GM10248 (cell line): Measurements from ENCODE around the gene TTC7B.

Experiments used
- CTCF ChIA-PET: fragments of 300-600 bp; sonication (Branson Sonifier 250); formaldehyde crosslinking; extraction: SDS; loops from one replicate; lab custom pipeline; 2021; ENCODE audit warnings: antibody characterized with exemption; lab: Yijun Ruan, JAX
- POLR2A ChIA-PET: fragments of 350-650 bp; sonication (Branson Sonifier 250); formaldehyde crosslinking; extraction: SDS; loops from one replicate; lab custom pipeline; 2020; ENCODE audit warnings: antibody characterized with exemption; lab: Yijun Ruan, JAX
- DNase-seq: peaks from one replicate; pipeline ENCODE4 v3.0.0; 2012; ENCODE audit errors: extremely low spot score
- TF ChIP-seq, protein P1 (sequence below): IDR thresholded peaks from 2 replicates; pipeline ENCODE4 v1.5.1; 2012; ENCODE audit warnings: mild to moderate bottlenecking, low read depth; ENCODE audit errors: extremely low read depth, missing control alignments, control extremely low read depth

The TTC7B gene

DNA sequence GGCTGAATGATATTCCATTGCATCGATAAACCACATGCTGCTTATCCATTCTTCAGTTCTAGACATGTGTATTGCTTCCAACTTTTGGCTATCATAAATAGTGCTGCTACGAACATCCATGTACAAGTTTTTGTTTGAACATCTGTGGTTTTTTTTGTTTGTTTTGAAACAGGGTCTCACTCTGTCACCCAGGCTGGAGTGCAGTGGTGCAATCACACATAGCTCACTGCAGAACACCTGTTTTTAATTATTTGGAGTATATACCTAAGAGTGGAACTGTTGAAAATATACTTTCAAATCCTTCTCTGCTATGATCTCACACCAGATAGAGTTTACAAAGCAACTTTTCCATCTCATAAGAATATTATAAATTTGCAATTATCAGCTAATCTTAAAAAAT lies 124.2 kb downstream of the TTC7B start:
- TF ChIP-seq, protein P1, sequence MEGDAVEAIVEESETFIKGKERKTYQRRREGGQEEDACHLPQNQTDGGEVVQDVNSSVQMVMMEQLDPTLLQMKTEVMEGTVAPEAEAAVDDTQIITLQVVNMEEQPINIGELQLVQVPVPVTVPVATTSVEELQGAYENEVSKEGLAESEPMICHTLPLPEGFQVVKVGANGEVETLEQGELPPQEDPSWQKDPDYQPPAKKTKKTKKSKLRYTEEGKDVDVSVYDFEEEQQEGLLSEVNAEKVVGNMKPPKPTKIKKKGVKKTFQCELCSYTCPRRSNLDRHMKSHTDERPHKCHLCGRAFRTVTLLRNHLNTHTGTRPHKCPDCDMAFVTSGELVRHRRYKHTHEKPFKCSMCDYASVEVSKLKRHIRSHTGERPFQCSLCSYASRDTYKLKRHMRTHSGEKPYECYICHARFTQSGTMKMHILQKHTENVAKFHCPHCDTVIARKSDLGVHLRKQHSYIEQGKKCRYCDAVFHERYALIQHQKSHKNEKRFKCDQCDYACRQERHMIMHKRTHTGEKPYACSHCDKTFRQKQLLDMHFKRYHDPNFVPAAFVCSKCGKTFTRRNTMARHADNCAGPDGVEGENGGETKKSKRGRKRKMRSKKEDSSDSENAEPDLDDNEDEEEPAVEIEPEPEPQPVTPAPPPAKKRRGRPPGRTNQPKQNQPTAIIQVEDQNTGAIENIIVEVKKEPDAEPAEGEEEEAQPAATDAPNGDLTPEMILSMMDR, result no peak
- ChIA-PET CTCF (interaction anchor here (0.8 kb wide), 1 partner anchor 56 kb away, joined by 3 read pairs; no protein-coding TSS in a partner anchor), POLR2A (no interaction called here)

DNA sequence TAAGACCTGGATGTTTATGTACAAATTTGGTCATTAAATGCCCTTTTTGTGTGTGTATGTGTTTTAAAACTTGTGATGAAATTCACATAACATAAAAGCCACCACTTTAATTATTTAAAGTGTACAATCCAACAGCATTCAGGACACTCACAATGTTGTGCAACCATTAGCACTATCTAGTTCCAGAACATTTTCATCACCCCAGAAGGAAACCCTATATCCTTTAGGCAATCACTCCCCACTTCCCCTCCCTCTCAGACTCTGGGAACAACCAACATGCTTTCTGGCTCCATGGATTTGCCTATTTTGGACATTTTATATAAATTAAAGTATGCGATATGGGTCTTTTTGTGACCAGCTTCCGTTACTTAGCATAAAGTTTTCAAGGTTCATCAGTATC lies 124.6 kb downstream of the TTC7B start:
- ChIA-PET POLR2A (no interaction called here), CTCF (no interaction called here)
- no peak for DNase-seq
- TF ChIP-seq, protein P1, result no peak

More for the DNA sequence above, 124.2 kb downstream of the TTC7B start:
- no peak for DNase-seq

DNA sequence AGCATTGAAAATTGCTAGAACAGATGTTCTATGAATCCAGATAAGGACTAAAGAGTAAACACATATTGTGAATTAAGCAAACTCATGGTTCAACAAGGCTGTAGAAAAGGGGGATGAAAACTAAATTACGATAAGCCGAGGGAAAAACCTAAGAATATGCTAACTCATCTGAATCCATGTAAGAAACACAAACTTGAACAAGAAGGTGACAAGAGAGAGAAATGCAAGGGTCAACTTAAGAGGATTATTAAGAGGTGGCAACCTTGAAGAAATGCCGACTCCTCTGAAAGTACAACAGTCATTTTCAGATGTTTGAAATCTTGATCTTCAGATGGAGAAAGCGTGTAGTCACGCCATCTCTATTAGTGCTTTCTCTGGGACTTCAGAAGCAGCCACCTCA lies 128.6 kb downstream of the TTC7B start:
- ChIA-PET CTCF (interaction anchor here (1.2 to 1.7 kb wide), 2 partner anchors 9 to 13 kb away, joined by 4 to 16 read pairs; no protein-coding TSS in a partner anchor), POLR2A (no interaction called here)
- no peak for DNase-seq
- TF ChIP-seq, protein P1, result no peak

DNA sequence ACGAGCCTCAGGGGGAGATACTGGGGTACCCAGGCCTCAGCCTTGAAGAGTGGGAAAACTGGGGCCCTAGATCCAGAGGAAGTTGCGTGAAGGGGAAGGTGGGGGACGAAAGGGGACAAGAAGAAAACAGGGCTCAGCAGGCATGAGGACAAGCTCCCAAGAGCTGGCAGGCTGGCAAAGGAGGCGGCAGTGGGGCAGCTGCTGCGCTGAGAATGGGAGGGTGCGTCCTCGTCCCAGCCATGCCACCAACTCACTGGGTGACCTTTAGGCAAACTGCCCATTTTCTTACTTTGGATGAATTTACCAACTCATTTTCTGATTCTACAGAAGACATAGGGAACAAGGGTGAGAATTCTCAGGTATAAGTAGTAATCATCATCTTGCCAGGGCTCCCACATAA lies 133.6 kb downstream of the TTC7B start:
- CTCF ChIA-PET, result interaction anchor here (3.1 kb wide), 1 partner anchor 15 kb away, joined by 15 read pairs; no protein-coding TSS in a partner anchor
- POLR2A ChIA-PET, result no interaction called here
- no peak for DNase-seq
- TF ChIP-seq, protein P1, result no peak

DNA sequence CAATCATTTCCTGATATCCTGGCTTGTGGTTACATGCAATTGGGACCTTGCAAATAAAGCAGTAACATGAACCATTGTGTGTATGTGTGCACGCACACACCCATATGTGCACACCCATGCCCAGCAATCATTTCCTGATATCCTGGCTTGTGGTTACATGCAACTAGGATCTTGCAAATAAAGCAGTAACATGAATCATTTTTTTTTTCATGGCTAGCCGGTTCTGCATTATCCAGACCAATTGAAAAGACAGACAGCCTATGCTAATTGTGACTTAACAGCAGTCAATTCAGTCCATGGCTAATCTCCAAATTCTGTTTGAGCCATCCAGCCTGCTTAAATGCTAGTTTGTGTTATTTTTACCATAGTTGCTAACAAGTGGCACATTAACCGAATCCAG lies 134.3 kb downstream of the TTC7B start:
- no peak for DNase-seq
- ChIA-PET POLR2A (no interaction called here), CTCF (no interaction called here)
- TF ChIP-seq, protein P1, result no peak

DNA sequence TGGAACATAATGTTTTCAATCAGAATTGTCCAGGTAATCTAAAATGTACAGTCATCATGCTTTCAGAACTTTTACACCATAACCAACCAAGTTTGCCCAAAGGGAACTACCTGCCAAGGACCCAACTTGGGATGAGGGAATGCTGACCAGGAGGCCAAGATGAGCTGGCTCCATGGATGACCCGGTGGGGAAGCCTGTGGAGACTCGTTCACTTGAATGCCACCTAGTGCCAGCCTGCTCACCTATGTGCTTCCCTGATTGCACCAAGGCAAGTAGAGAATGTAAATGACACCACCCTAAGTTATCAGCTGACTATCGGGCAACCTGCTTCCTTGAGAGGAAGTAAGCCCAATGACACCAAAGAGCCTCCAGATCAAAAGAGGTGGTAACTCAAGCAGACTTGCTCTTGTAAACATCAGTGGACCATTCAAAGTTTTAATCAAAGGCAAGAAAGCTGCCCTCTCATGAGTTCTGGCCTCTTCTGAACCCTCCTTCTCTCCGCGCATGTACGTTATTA lies 137.3 kb downstream of the TTC7B start:
- TF ChIP-seq, protein P1, result no peak
- ChIA-PET POLR2A (no interaction called here), CTCF (interaction anchor here (3.1 kb wide), 1 partner anchor 18 kb away, joined by 12 read pairs; no protein-coding TSS in a partner anchor)
- no peak for DNase-seq
